Stimulated activated effector memory CD8-positive, alpha-beta T cell treated with anti-CD3 and anti-CD28 coated beads, Interleukin-12 subunit alpha, Interleukin-12 subunit beta, amount 100 ng/mL, for 72 hours (primary cell): Measurements from ENCODE around the gene LBP.

Experiments
- ATAC-seq: fragments of 150-1000 bp; cut with Tn5 transposase; 2 replicates; pipeline ENCODE4 v1.10.0; 2021
- DNase-seq, 2 donors: peaks; one replicate each; pipeline ENCODE4 v3.0.0; 2021 to 2022; ENCODE audit warnings: low spot score in 2 of 2
- H3K27ac Mint-ChIP-seq: one replicate; pipeline ENCODE4 v1.8.0; 2022; ENCODE audit warnings: mild to moderate bottlenecking, mixed read lengths
- H3K36me3 Mint-ChIP-seq: one replicate; pipeline ENCODE4 v1.8.0; 2022; ENCODE audit warnings: mild to moderate bottlenecking, mixed read lengths
- H3K4me1 Mint-ChIP-seq: one replicate; pipeline ENCODE4 v1.8.0; 2022; ENCODE audit warnings: mixed read lengths
- H3K4me3 Mint-ChIP-seq: one replicate; pipeline ENCODE4 v1.8.0; 2022; ENCODE audit warnings: mild to moderate bottlenecking, mixed read lengths
- H3K9me3 Mint-ChIP-seq: one replicate; pipeline ENCODE4 v1.8.0; 2022; ENCODE audit warnings: mixed read lengths

The LBP gene

GRCh38 chr20:38421915-38422314 lies 75.6 kb downstream of the LBP start:
- ATAC-seq (no peak), DNase-seq (no peak)
- H3K4me3 Mint-ChIP-seq = no peak overlapping the region
- H3K27ac Mint-ChIP-seq = peak overlapping the region; percentile 63
- no peaks in the 10 kb centered on the region for H3K9me3 Mint-ChIP-seq
- peaks cover 100% of the 10 kb centered on the region for H3K36me3 Mint-ChIP-seq
- peaks cover 33% of the 10 kb centered on the region for H3K4me1 Mint-ChIP-seq

- Mint-ChIP-seq H3K27ac (peak overlapping the region; percentile 30), H3K4me3 (no peak overlapping the region), H3K36me3 (peaks cover 100% of the 10 kb centered on the region), H3K4me1 (peaks cover 47% of the 10 kb centered on the region), H3K9me3 (no peaks in the 10 kb centered on the region)
- DNase-seq (no peak), ATAC-seq (no peak)
Measured at GRCh38 chr20:38423541-38423940, 77.3 kb downstream of the LBP start.

- no peaks in the 10 kb centered on the region for H3K9me3 Mint-ChIP-seq
- H3K4me3 Mint-ChIP-seq = no peak overlapping the region
- ATAC-seq = no peak
- no peak for DNase-seq
- H3K4me1 Mint-ChIP-seq = peaks cover 55% of the 10 kb centered on the region
- H3K36me3 Mint-ChIP-seq = peaks cover 100% of the 10 kb centered on the region
- H3K27ac Mint-ChIP-seq = peak overlapping the region; percentile 29
Measured at GRCh38 chr20:38424401-38424800, 78.1 kb downstream of the LBP start.

GRCh38 chr20:38426006-38426897 lies 80.0 kb downstream of the LBP start:
- ATAC-seq = peak; percentile 90
- peaks cover 67% of the 10 kb centered on the region for H3K4me1 Mint-ChIP-seq
- peak overlapping the region; percentile 70 for H3K27ac Mint-ChIP-seq
- no peak for DNase-seq
- no peak overlapping the region for H3K4me3 Mint-ChIP-seq
- no peaks in the 10 kb centered on the region for H3K9me3 Mint-ChIP-seq
- H3K36me3 Mint-ChIP-seq = peaks cover 100% of the 10 kb centered on the region
